ENCODE results near the gene EML6. TPM values are rescaled to one million over a fixed set of nuclear protein-coding genes. Genes with fewer than 3 reads are reported as not detected.

Gene EML6
- total RNA-seq, 4 donors from 2014 or later = 5.9 to 11.0 (median 7.9) TPM

DNA sequence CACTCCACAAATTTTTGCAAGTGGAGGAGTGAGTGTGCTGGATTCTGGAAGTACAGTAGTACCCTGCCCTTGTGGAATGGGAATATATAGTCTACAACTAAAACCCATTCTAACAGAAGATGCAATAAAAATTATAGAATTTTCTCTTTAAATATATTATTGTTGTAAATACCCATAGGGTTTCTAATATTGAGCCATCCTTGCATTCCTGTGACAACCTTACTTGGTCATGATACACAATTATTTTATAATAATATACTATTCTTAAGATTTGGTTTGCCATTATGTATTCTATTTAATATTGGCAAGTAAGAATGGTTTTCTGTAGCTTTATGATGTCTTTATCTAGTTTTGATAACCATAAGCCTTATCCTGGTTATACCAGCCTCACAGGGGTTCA lies 52.2 kb downstream of the EML6 start:
- H3K27me3 ChIP-seq = no peaks in the 10 kb centered on the region
- no peak for TF ChIP-seq POLR2A (IDR thresholded peaks at IDR 0.05)
- TF ChIP-seq, protein P1, sequence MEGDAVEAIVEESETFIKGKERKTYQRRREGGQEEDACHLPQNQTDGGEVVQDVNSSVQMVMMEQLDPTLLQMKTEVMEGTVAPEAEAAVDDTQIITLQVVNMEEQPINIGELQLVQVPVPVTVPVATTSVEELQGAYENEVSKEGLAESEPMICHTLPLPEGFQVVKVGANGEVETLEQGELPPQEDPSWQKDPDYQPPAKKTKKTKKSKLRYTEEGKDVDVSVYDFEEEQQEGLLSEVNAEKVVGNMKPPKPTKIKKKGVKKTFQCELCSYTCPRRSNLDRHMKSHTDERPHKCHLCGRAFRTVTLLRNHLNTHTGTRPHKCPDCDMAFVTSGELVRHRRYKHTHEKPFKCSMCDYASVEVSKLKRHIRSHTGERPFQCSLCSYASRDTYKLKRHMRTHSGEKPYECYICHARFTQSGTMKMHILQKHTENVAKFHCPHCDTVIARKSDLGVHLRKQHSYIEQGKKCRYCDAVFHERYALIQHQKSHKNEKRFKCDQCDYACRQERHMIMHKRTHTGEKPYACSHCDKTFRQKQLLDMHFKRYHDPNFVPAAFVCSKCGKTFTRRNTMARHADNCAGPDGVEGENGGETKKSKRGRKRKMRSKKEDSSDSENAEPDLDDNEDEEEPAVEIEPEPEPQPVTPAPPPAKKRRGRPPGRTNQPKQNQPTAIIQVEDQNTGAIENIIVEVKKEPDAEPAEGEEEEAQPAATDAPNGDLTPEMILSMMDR (IDR thresholded peaks at IDR 0.05) = no peak
- H3K27ac ChIP-seq = no peak overlapping the region
- DNase-seq = no peak
- no peaks in the 10 kb centered on the region for H3K36me3 ChIP-seq
- no peaks in the 10 kb centered on the region for H3K9me3 ChIP-seq
- no peak overlapping the region for H3K4me3 ChIP-seq
- H3K4me1 ChIP-seq = no peaks in the 10 kb centered on the region

DNA sequence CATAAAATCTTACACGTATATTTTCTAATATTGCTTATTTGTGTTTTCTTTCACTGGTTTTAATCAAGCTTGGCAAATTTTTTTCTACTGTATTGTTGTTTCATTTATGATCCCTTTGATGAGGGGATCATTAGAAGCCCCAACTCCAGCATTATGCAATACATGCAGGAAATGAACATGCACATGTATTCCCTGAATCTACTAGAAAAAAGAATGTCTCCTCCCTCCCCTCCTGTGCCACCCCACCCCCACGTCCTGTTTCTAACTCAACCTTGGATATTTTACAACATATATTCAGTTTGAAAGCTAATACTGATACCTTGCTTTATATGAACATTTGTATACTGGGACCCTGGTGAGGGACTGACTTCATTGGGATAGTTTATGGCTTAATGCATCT lies 53.0 kb downstream of the EML6 start:
- H3K36me3 ChIP-seq = no peaks in the 10 kb centered on the region
- no peaks in the 10 kb centered on the region for H3K4me1 ChIP-seq
- H3K27ac ChIP-seq = no peak overlapping the region
- TF ChIP-seq, protein P1 (IDR thresholded peaks at IDR 0.05) = no peak
- TF ChIP-seq POLR2A (IDR thresholded peaks at IDR 0.05) = no peak
- no peaks in the 10 kb centered on the region for H3K9me3 ChIP-seq
- no peak overlapping the region for H3K4me3 ChIP-seq
- H3K27me3 ChIP-seq = no peaks in the 10 kb centered on the region
- DNase-seq = no peak

DNA sequence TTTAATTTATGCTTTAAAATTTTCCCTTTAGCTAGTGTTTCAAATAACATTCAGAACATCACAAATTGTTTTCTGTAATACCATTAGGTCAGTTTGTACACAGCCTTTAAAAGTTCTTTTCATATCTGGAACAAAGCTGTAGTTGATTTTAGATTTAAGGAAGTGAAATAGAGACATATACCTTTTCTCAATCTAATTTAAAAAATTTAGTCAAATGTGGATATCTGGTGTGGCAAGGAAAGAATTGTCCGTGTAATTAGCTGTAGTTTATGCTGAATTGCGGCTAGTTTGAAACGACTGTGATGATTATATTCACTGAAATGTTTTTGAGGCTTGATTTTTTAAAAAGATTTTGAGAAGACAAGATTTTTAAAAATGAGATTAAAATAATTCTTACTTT lies 59.9 kb downstream of the EML6 start:
- no peak overlapping the region for H3K4me3 ChIP-seq
- H3K4me1 ChIP-seq = no peaks in the 10 kb centered on the region
- H3K27me3 ChIP-seq = no peaks in the 10 kb centered on the region
- DNase-seq = no peak
- no peak overlapping the region for H3K27ac ChIP-seq
- no peaks in the 10 kb centered on the region for H3K9me3 ChIP-seq
- H3K36me3 ChIP-seq = no peaks in the 10 kb centered on the region
- no peak for TF ChIP-seq POLR2A (IDR thresholded peaks at IDR 0.05)
- TF ChIP-seq, protein P1 (IDR thresholded peaks at IDR 0.05) = no peak

DNA sequence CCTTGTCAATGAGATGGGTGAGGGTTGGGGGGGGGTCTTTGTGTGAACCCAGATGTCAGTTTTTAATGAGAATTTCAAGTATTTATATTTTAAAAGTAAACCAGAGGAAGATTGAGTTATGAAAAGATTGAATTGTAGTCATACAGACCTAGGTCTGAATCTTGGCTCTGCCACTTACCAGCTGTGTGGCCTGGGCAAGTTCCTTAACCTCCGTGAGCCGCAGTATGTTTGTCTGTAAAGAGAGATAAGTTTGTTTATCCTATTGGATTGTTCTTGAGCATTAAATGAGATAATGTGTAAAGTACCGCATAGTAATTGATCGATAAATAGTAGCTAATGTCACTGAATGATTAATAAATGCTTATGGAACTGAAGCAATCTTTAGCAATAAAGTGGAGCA lies 63.8 kb downstream of the EML6 start:
- no peaks in the 10 kb centered on the region for H3K4me1 ChIP-seq
- DNase-seq = no peak
- no peak overlapping the region for H3K27ac ChIP-seq
- H3K36me3 ChIP-seq = no peaks in the 10 kb centered on the region
- no peaks in the 10 kb centered on the region for H3K27me3 ChIP-seq
- TF ChIP-seq POLR2A (IDR thresholded peaks at IDR 0.05) = no peak
- TF ChIP-seq, protein P1 (IDR thresholded peaks at IDR 0.05) = no peak
- no peak overlapping the region for H3K4me3 ChIP-seq
- H3K9me3 ChIP-seq = no peaks in the 10 kb centered on the region

DNA sequence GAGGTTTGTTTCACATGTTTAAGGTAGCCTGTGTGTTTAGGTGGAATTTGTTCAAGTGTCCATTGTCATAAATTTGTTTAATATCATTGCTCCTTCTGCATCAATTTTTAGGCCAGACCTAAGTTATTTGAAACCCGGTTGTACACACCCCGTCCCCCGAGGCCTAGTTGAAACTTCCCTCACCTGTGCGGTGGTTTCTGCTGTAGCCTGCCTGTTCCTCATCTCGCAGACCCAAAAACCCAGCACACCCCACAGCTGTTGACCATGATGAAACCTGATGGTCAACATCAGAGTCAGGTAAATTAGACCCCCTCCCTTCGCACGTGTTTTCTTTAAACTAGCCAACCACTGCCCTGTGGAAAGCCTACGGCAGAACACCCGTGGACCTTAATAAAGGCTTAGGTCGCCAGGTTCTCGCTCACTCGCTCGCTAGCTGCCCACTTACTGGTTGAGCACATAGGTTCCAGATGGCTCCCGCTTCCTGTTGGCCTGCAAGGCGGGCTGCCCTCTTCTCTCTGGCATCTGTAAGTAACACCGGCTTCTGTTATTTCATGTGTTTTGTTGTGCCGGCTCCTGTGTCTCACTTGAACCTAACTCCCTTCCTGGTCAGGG lies 64.4 kb downstream of the EML6 start:
- no peak overlapping the region for H3K4me3 ChIP-seq
- no peaks in the 10 kb centered on the region for H3K27me3 ChIP-seq
- DNase-seq = peak in 1 of 3 donors; percentile 27
- no peaks in the 10 kb centered on the region for H3K9me3 ChIP-seq
- H3K27ac ChIP-seq = no peak overlapping the region
- no peaks in the 10 kb centered on the region for H3K4me1 ChIP-seq
- H3K36me3 ChIP-seq = no peaks in the 10 kb centered on the region
- no peak for TF ChIP-seq POLR2A (IDR thresholded peaks at IDR 0.05)
- TF ChIP-seq, protein P1 (IDR thresholded peaks at IDR 0.05) = no peak

DNA sequence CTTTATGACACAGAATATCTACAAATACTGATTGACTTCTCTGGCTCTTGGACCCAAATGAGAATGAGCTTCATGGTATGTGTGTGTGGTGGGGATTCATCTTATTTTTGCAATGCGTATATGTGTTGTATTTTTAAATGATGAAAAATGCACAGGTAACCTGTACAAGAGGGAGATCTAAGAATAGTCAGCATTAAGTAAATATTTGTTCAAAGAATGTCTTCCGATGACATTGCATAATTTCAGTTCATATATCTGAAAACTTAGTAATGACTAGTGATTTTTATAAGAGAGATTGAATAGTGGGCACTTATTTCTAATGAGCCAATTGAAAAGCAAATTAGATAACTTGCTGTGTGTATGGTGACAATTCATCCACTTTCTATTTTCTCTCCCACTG lies 66.4 kb downstream of the EML6 start:
- no peak overlapping the region for H3K4me3 ChIP-seq
- no peak for DNase-seq
- H3K27ac ChIP-seq = no peak overlapping the region
- H3K4me1 ChIP-seq = no peaks in the 10 kb centered on the region
- H3K36me3 ChIP-seq = no peaks in the 10 kb centered on the region
- no peak for TF ChIP-seq POLR2A (IDR thresholded peaks at IDR 0.05)
- TF ChIP-seq, protein P1 (IDR thresholded peaks at IDR 0.05) = no peak
- H3K9me3 ChIP-seq = no peaks in the 10 kb centered on the region
- no peaks in the 10 kb centered on the region for H3K27me3 ChIP-seq

All from Peyer's patch (tissue), 4 donors.